Activated T-helper 1 cell treated with Interleukin-2 at 50 U/mL for 16 hours (primary cell): Measurements from ENCODE around the gene GCN1.
"Not testable (repeated sequence)": the region's sequence is repeated elsewhere in the genome, so short reads cannot be mapped to it uniquely, and the experiment has no call there.

Source experiments
- DNase-seq: peaks from one replicate; pipeline ENCODE4 v3.0.0-alpha.2; 2020; ENCODE audit warnings: low read depth

GCN1 gene

GRCh38 chr12:120194534-120195395, at the start of gene GCN1:
GCN1 (minus strand) TSS chr12:120194715; CDS start chr12:120194697, 18 bp downstream.
- peak; percentile 82 for DNase-seq

- no peak for DNase-seq
These were observed 48.6 kb upstream of the GCN1 start for GRCh38 chr12:120242971-120243699.

- no peak for DNase-seq
These were observed 47.8 kb upstream of the GCN1 start for GRCh38 chr12:120242275-120242799.

GRCh38 chr12:120241561-120242274, 47.2 kb upstream of the GCN1 start:
- DNase-seq = no peak

GRCh38 chr12:120240495-120240833, 45.9 kb upstream of the GCN1 start:
- no peak for DNase-seq

- no peak for DNase-seq
These were observed 45.4 kb upstream of the GCN1 start for GRCh38 chr12:120239776-120240494.

GRCh38 chr12:120238839-120239445, 44.4 kb upstream of the GCN1 start:
- no peak for DNase-seq

- DNase-seq = no peak
These were observed 43.7 kb upstream of the GCN1 start for GRCh38 chr12:120238217-120238616.

- no peak for DNase-seq
These were observed 43.1 kb upstream of the GCN1 start for GRCh38 chr12:120237360-120238171.

GRCh38 chr12:120236809-120237208, 42.3 kb upstream of the GCN1 start:
- DNase-seq = not testable (repeated sequence)

- no peak for DNase-seq
These were observed 41.1 kb upstream of the GCN1 start for GRCh38 chr12:120235369-120236323.

GRCh38 chr12:120234643-120235368, 40.3 kb upstream of the GCN1 start:
- DNase-seq = no peak

- peak; percentile 53 for DNase-seq
These were observed 36.9 kb upstream of the GCN1 start for GRCh38 chr12:120231316-120232011.

- DNase-seq = no peak
These were observed 36.4 kb upstream of the GCN1 start for GRCh38 chr12:120230974-120231315.

GRCh38 chr12:120230326-120230973, 35.9 kb upstream of the GCN1 start:
- DNase-seq = no peak

GRCh38 chr12:120229487-120230325, 35.2 kb upstream of the GCN1 start:
- no peak for DNase-seq

- no peak for DNase-seq
These were observed 34.6 kb upstream of the GCN1 start for GRCh38 chr12:120229071-120229486.
